Skeletal muscle tissue (tissue), 4 donors: Measurements from ENCODE around the gene MEIS2. TPM values are rescaled to one million over a fixed set of nuclear protein-coding genes. Genes with fewer than 3 reads are reported as not detected.

Source experiments
- H3K27ac ChIP-seq: one replicate; pipeline ENCODE4 v1.7.0; 2013; ENCODE audit warnings: mild to moderate bottlenecking, low read depth, low read length, inconsistent platforms
- H3K27me3 ChIP-seq, 3 donors: one replicate each; pipeline ENCODE4 v1.7.0; 2013; ENCODE audit warnings: low read length in 3 of 3; ENCODE audit not compliant: control insufficient read depth in 3 of 3, insufficient read depth in 3 of 3
- H3K36me3 ChIP-seq, 3 donors: one replicate each; pipeline ENCODE4 v1.7.0; 2013; ENCODE audit warnings: low read length in 3 of 3; ENCODE audit not compliant: control insufficient read depth in 3 of 3, insufficient read depth in 3 of 3
- H3K4me1 ChIP-seq, 3 donors: one replicate each; pipeline ENCODE4 v1.7.0; 2013; ENCODE audit warnings: low read length in 3 of 3, mild to moderate bottlenecking in 3 of 3; ENCODE audit not compliant: control insufficient read depth in 3 of 3, insufficient read depth in 3 of 3
- H3K4me3 ChIP-seq, 3 donors: one replicate each; pipeline ENCODE4 v1.7.0; 2013; ENCODE audit warnings: low read length in 3 of 3
- H3K9ac ChIP-seq, 3 donors: one replicate each; pipeline ENCODE4 v1.7.0; 2013; ENCODE audit warnings: low read length in 3 of 3, mild to moderate bottlenecking in 3 of 3, moderate library complexity in 2 of 3, low read depth in 1 of 3
- H3K9me3 ChIP-seq, 3 donors: one replicate each; pipeline ENCODE4 v1.7.0; 2013; ENCODE audit warnings: low read length in 3 of 3; ENCODE audit not compliant: control insufficient read depth in 3 of 3
- total RNA-seq: library from RNA; depleted of rRNA; stranded (reverse); fragments of >200 nt; gene quantifications from one replicate; pipeline ENCODE4 v1.2.3, GENCODE V29; 2014
- donor health status: Osteomylitis.

The MEIS2 gene
- total RNA-seq, 1 donor from 2014 or later, result 4.2 TPM

GRCh38 chr15:36960179-36960946, 140.0 kb downstream of the MEIS2 start:
- H3K4me1 ChIP-seq, result no peaks in the 10 kb centered on the region
- no peak overlapping the region for H3K9ac ChIP-seq
- no peak overlapping the region for H3K4me3 ChIP-seq
- no peaks in the 10 kb centered on the region for H3K27me3 ChIP-seq
- no peaks in the 10 kb centered on the region for H3K9me3 ChIP-seq
- H3K27ac ChIP-seq, result no peak overlapping the region
- H3K36me3 ChIP-seq, result no peaks in the 10 kb centered on the region

- no peak overlapping the region for H3K27ac ChIP-seq
- no peak overlapping the region for H3K9ac ChIP-seq
Measured at GRCh38 chr15:36959746-36960145, 140.6 kb downstream of the MEIS2 start.

GRCh38 chr15:36958606-36959005, 141.7 kb downstream of the MEIS2 start:
- no peaks in the 10 kb centered on the region for H3K36me3 ChIP-seq
- H3K9me3 ChIP-seq, result no peaks in the 10 kb centered on the region
- H3K9ac ChIP-seq, result no peak overlapping the region
- no peak overlapping the region for H3K27ac ChIP-seq
- peaks cover 0 to 2% (median 0%) of the 10 kb centered on the region in 3 donors for H3K27me3 ChIP-seq
- H3K4me1 ChIP-seq, result no peaks in the 10 kb centered on the region
- no peak overlapping the region for H3K4me3 ChIP-seq

More at GRCh38 chr15:36959746-36960145, 140.6 kb downstream of the MEIS2 start:
- no peaks in the 10 kb centered on the region for H3K4me1 ChIP-seq
- no peaks in the 10 kb centered on the region for H3K9me3 ChIP-seq
- no peak overlapping the region for H3K4me3 ChIP-seq
- H3K36me3 ChIP-seq, result no peaks in the 10 kb centered on the region
- H3K27me3 ChIP-seq, result no peaks in the 10 kb centered on the region

GRCh38 chr15:36954486-36954885, 145.9 kb downstream of the MEIS2 start:
- peaks cover 0 to 2% (median 0%) of the 10 kb centered on the region in 3 donors for H3K27me3 ChIP-seq
- no peaks in the 10 kb centered on the region for H3K4me1 ChIP-seq
- H3K9me3 ChIP-seq, result no peaks in the 10 kb centered on the region
- H3K36me3 ChIP-seq, result no peaks in the 10 kb centered on the region
- no peak overlapping the region for H3K9ac ChIP-seq
- no peak overlapping the region for H3K4me3 ChIP-seq
- H3K27ac ChIP-seq, result no peak overlapping the region

GRCh38 chr15:36953346-36953745, 147.0 kb downstream of the MEIS2 start:
- H3K27me3 ChIP-seq, result peaks cover 0 to 2% (median 0%) of the 10 kb centered on the region in 3 donors
- no peak overlapping the region for H3K9ac ChIP-seq
- H3K27ac ChIP-seq, result no peak overlapping the region
- H3K4me3 ChIP-seq, result no peak overlapping the region
- H3K4me1 ChIP-seq, result no peaks in the 10 kb centered on the region
- no peaks in the 10 kb centered on the region for H3K36me3 ChIP-seq
- H3K9me3 ChIP-seq, result no peaks in the 10 kb centered on the region

- H3K4me3 ChIP-seq, result no peak overlapping the region
- H3K9me3 ChIP-seq, result no peaks in the 10 kb centered on the region
- H3K27me3 ChIP-seq, result peaks cover 0 to 2% (median 0%) of the 10 kb centered on the region in 3 donors
- H3K9ac ChIP-seq, result no peak overlapping the region
- no peaks in the 10 kb centered on the region for H3K4me1 ChIP-seq
- no peak overlapping the region for H3K27ac ChIP-seq
- H3K36me3 ChIP-seq, result no peaks in the 10 kb centered on the region
Measured at GRCh38 chr15:36951731-36952247, 148.6 kb downstream of the MEIS2 start.

- H3K27ac ChIP-seq, result no peak overlapping the region
- H3K9me3 ChIP-seq, result no peaks in the 10 kb centered on the region
- H3K36me3 ChIP-seq, result no peaks in the 10 kb centered on the region
- H3K4me3 ChIP-seq, result no peak overlapping the region
- H3K4me1 ChIP-seq, result no peaks in the 10 kb centered on the region
- H3K9ac ChIP-seq, result no peak overlapping the region
- peaks cover 0 to 2% (median 0%) of the 10 kb centered on the region in 3 donors for H3K27me3 ChIP-seq
Measured at GRCh38 chr15:36950371-36950770, 150.0 kb downstream of the MEIS2 start.

GRCh38 chr15:36948982-36949381, 151.4 kb downstream of the MEIS2 start:
- no peaks in the 10 kb centered on the region for H3K4me1 ChIP-seq
- H3K27ac ChIP-seq, result no peak overlapping the region
- H3K4me3 ChIP-seq, result no peak overlapping the region
- no peaks in the 10 kb centered on the region for H3K9me3 ChIP-seq
- no peaks in the 10 kb centered on the region for H3K36me3 ChIP-seq
- no peak overlapping the region for H3K9ac ChIP-seq
- H3K27me3 ChIP-seq, result no peaks in the 10 kb centered on the region

GRCh38 chr15:36947035-36947719, 153.2 kb downstream of the MEIS2 start:
- Histone ChIP-seq H3K27me3 (no peaks in the 10 kb centered on the region), H3K9ac (no peak overlapping the region), H3K27ac (no peak overlapping the region), H3K4me3 (no peak overlapping the region), H3K4me1 (no peaks in the 10 kb centered on the region), H3K36me3 (no peaks in the 10 kb centered on the region), H3K9me3 (no peaks in the 10 kb centered on the region)

- no peak overlapping the region for H3K4me3 ChIP-seq
- no peak overlapping the region for H3K27ac ChIP-seq
- H3K9ac ChIP-seq, result no peak overlapping the region
- H3K4me1 ChIP-seq, result no peaks in the 10 kb centered on the region
- H3K36me3 ChIP-seq, result no peaks in the 10 kb centered on the region
- H3K9me3 ChIP-seq, result no peaks in the 10 kb centered on the region
- H3K27me3 ChIP-seq, result no peaks in the 10 kb centered on the region
Measured at GRCh38 chr15:36944442-36944841, 155.9 kb downstream of the MEIS2 start.
